ENCODE data around the gene ABI3BP.

The ABI3BP gene

DNA sequence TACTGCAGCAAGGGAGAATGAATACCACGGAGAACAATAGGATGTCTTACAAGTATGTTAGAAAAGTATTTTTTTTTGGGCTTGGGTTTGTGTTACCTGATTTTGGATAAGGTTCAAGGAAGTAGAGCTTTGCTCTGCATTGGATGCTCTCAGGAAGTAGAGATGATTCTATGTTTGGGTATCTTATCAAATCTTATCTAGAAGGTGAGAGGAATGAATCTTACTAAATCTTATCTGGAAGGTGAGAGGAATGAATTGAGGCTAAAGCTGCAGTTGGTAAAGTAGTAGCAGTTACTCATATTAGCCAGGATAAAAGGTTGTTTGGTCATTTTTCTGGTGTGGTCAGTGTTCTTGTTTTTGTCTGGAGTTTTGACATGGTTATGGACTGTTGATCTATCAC lies 266.5 kb downstream of the ABI3BP start:
- no peak for DNase-seq (ENCODE audit: low spot score)

DNA sequence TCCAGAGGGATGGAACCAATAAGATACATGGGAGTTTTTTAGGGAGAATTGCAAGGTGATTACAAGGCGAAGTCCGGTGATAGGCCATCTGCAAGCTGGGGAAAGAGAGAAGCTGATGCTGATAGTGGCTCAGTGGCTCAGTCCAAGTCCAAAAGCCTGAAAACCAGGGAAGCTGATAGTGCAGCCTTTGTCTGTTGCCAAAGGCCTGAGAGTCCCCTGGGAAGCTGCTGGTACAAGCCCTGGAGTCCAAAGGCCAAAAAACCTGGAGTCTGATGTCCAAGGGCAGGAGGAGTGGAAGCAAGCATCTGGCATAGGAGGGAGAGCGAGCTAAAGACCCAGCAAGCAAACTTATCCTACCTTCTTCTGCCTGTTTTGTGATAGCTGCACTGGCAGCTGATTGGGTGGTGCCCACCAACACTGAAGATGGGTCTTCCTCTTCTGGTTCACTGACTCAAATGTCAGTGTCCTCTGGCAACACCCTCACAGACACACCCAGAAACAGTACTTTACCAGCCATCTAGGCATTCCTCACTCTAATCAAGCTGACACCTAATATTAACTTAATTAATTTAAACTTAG lies 267.2 kb downstream of the ABI3BP start:
- no peak for DNase-seq (ENCODE audit: low spot score)

DNA sequence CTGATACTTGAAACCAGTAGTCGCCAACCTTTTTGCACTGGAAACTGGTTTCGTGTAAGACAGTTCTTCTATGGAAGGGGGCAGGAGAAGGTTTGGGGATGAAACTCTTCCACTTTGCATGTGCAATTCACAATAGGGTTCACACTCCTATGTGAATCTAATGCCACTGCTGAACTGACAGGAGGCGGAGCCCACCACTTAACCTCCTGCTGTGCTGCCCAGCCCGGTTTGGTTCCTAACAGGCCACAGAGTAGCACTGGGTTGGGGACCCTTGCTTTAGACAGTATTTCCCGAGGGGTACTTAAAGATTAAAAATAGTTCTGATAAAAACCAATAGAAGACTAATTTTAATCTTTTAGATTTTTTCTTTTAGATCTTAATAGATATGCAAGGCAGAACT lies 272.8 kb downstream of the ABI3BP start:
- no peak for DNase-seq (ENCODE audit: low spot score)

DNA sequence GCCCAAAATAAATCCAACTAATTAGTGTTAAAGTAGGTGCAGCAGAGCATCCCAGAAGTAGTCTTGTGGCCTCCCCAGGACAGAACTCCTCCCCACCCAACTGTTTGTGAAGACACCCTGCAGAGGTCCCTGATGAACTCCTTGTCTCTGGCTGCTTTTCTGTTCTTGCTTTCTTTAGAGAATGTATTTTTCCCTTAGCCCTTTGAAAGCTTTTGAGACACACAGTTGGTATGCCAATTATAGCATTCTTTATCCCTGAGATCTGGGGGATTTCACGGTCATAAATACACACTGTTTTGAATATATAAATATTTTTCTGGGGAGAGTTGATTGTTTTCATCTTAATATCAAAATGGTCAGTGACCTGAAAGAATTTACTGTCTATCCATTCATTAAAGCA lies 274.1 kb downstream of the ABI3BP start:
- no peak for DNase-seq (ENCODE audit: low spot score)

DNA sequence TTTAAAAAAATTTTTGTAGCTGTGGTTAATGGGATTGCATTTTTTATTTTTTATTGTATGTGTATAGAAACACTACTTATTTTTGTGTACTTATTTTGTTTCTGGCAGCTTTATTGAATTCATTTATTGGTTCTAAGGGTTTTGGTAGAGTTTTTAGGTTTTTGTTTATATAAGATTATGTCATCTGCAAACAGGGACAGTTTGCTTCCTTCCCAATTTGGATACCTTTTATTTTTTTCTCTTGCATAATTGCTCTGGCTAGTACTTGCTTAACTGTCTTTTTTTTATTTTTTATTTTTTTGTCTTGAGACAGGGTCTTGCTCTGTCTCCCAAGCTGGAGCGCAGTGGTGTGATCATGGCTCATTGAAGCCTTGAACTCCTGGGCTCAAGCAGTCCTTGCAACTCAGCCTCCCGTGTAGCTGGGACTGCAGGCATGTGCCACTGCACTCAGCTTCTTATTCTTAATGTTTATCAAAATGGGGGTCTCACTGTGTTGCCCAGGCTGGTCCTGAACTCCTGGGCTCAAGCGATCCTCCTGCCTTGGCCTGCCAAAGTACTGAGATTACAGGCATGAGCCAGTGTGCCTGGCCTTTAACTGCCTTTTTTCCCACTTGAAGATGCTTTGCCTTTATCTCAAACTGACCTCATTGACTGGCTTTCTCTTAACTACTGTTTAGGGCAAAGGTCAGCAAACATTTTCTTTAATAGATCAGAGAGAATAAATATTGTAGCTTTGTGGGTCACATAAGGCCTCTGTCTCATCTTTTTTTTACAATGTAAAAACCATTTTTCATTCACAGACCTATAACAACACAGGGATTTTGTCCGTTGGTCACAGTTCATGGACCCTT lies 275.4 kb downstream of the ABI3BP start:
- DNase-seq (ENCODE audit: low spot score): no peak

DNA sequence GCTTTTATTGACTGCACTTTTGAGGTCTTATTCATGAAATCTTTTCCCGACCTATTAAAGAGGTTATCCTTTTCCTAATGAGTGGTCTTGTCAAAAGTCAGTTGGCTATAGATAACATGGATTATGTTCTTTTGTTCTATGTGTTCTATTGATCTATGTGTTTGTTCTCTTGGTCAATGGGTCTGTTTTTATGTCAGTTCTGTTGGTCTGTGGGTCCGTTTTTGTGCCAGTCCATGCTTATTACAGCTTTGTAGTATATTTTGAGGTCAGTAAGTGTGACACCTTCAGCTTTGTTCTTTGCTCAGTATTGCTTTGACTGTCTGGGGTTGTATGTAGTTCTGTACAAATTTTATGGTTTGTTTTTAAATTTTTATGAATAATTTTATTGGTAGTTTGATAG lies 276.2 kb downstream of the ABI3BP start:
- no peak for DNase-seq (ENCODE audit: low spot score)

DNA sequence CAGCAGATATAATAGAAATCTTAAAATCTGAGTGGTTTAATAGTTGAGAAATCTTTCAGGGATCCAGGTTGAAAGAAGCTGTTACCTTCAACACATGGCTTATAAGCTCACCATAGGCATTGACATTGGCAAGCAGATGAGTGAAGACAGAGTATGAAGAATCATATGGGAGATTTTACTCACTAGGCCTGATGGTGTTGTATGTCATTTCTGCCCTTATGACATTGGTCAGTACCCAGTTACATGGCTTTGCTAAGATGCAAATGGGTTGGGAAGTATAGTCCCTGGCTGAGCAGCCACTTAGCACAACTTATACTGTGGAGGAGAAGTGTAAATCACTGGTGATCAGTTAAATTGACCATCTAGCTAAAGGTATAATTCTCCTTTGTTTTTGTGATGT lies 278.0 kb downstream of the ABI3BP start:
- DNase-seq (ENCODE audit: low spot score): no peak

DNA sequence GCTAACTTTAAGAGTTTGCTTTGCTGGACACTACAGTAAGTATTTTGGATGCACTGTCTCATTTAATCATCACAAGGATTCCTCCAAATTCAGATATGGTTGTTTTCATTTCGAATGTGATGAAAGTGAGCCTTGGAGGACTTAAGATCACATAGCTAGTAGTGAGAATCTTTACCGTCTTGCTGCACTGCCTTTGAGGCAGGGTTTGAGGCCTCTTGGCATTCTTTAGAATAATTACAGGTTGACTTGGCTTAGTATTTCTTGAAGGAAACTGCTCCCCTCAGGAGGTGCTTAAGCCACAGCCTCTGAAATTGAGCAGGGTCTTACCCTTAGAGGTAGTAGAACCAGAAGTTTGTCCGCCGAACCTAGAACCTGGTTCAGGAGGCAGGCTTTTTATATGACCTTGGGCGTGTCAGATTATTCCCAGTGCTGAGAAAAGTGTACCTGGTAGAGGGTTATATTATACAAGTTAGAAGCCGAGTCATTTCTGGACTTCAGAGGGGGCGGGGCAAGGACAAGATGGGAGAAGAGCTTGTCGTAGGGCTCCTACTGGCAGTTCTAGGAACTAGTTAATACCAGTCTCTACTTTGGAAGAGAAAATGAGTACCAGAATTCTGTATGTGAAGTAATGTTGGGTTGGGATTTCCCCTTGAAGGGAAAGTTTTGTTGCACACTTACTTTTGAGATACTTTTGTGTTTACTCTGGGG lies 282.8 kb downstream of the ABI3BP start:
- peak; percentile 77 for DNase-seq (ENCODE audit: low spot score)

DNA sequence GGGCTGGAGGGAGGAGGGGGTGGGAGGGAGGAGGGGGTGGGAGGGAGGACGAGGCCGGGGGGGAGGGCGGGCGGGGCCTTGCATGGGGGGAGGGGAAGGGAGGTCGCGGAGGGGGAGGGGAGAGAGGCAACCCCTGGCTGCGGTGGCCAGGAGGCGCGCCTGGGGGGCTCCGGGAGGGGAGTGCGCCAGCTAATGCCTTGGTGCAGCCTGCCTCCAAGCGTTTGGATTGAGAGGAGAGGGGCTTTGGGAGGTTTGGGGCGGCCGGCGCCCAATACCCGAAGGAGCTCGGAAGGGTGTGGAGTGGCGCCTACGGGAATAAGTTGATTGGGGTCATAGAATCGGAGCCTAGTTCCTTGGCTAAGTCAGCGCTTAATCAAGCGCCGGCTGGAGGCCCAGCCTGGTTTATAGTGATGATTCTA lies 283.4 kb downstream of the ABI3BP start:
- peak; percentile 38 for DNase-seq (ENCODE audit: low spot score)

DNA sequence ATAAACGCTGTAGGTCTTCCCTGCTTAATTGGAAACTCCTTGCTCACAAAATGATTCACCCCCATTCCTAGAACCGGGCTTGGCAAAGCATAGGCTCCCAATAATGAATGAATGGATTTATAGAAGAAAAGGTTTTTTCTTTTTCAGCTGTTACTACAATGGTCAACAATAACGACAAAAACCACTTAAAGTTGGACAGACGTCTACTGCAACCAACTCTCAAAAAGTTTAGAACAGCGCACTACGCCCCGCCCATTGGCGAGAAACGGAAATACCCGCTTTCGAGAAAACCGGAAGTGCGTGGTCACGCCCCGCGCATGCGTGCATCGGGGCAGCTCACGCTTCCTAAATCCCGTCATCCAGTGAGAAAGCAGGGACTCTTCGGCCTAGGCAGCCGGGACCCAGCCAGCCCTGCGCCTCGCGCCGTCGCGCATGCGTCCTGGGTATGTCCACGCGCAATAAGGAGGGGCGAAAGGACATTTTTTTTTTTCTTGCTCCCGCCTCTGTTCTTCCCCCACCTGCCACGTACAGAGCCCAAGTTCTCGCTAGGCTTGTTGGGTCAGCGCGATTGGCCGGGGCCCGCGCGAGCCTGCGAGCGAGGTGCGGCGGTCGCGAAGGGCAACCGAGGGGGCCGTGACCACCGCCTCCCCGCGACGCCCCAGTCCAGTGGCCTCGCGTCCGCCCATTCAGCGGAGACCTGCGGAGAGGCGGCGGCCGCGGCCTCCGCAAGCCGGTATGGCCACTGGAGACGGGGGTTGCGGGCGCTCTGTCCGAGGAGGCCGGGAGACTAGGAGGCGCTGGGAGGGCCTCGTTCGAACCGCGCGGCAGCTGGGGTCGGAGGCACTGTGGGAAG lies 284.0 kb downstream of the ABI3BP start, which contains the start of gene TFG:
TSS of gene TFG (plus strand) at position 506 of the 853 bp plus-strand sequence. CDS start 4,192 bp downstream, outside the sequence.
- peak; percentile 99 for DNase-seq (ENCODE audit: low spot score)

DNA sequence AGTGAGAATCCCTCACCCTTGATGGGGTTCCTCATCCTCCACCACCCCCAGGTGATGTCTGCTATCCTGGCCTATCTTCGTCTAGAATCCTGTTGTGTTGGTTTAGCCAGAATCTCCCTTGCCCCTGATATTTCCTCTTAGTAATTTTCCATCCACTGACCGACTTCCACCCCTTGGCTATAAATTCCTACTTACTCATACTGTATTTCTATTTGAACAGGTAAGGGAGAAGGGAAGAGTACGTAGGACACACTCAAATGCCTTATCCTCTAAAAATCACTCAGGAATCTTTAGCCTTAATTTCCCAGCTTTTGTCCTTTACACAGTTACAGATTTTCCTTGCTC lies 284.6 kb downstream of the ABI3BP start:
- DNase-seq (ENCODE audit: low spot score): no peak

DNA sequence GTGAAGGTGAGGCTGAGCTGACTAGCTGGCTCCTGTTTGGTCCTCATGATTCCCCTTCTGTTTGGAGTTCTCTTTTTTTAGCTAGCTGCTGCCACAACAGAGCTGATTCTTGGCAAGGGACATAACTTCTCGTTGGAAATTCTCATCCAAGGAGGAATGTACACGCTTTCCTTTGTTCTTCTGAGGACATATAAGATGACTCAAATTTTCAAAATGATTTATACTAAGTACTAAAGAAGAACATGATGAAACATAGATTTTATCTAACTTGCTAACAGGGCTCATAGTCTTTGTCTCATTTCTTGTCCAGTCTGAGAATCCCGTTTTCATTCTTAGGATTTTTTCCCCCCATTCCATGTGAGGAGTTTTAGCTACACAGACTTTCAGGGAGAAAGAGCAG lies 286.9 kb downstream of the ABI3BP start:
- no peak for DNase-seq (ENCODE audit: low spot score)

DNA sequence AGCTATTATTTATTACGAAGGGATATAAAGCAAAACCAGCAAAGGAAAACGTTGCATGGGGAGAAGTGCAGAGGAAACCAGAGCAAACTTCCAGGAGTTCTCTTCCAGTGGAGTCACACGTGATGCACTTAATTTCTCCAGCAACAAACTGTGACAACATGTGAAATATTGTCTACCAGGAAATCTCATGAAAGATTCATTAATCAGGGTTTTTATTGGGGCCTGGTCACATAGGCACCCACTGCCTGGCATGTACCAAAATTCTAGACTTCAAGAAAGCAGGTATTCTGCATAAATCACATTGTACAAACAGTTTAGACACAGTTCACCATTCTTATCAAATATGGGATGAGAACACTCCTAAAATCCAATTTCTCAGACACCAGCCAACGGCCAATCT lies 289.4 kb downstream of the ABI3BP start:
- no peak for DNase-seq (ENCODE audit: low spot score)

DNA sequence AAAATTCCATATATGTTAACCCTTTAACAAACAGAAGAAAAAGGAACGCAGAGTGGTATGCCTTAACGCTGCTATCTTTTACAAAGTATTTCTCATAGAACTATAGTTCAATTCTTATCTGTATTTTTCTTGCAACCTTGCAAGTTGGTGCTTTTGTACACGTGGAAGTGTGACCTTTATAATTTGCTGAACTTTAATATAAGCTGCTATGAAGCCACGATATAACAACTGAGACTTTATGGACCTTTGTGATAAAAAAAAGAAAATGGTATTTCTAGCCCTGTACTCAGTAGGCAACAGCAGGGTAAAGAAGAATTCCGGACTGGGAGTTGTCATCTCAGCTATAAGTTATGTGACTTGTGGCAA lies 290.3 kb downstream of the ABI3BP start:
- DNase-seq (ENCODE audit: low spot score): no peak

DNA sequence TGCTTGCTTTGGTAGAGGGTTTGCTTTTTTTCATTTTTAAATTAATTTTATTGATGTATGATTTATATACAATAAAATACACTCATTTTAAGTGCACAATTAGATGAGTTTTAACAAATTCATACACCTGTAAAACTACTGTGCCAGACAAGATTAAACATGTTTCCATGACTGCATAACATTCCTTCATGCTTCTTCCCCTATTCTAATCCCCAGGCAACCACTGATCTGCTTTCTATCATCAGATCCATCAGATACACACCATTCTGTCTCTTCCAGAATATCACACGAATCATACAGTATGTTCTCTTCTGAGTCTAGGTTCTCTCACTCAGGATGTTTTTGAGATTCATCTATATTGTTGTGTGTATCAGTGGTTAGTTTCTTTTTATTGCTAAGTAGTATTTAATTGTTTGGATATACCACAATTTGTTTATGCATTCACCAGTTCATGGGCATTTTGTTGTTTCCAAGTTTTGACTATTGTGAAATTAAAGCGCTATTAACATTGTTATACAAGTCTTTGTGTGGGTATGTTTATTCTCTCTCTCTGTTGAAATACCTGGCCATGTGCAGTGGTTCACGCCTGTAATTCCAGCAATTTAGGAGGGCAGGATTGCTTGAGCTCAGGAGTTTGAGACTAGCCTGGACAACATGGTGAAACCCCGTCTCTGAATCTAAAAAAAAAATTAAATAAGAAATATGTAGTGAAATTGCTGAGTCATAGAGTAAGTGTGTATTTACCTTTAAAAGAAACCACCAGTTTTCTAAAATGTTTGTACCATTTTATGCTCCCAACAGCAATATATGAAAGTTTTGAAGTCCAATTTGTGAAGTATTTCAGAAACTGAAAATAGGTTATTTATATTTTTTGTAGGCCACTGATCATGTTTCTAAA lies 290.9 kb downstream of the ABI3BP start:
- DNase-seq (ENCODE audit: low spot score): no peak

DNA sequence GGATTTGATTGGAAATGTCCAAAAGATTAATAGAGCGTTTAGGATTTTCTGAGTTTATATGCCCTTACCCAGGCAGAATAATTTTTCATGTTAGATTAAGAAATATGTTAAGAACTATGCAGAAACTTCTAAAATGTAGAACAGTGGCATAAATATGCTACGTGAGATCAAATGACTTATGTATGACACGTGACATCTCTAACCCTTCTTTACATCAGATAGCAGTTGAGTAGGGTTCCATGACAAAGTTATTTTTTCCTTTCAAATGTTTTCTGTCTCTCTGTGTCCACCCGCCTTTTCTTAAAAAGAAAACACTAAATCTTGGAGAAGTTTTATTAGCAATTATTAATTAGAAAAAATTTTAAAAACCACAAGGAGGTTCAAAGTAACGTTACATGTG lies 292.5 kb downstream of the ABI3BP start:
- DNase-seq (ENCODE audit: low spot score): no peak
